Superior temporal gyrus (tissue), 1 donor: Measurements from ENCODE around the gene TSPAN11.

Source experiments
- DNase-seq: peaks from one replicate; pipeline ENCODE4 v3.0.0-alpha.2; 2016; ENCODE audit errors: extremely low spot score

Gene TSPAN11

GRCh38 chr12:30959778-30960177 lies 33.2 kb downstream of the TSPAN11 start:
- no peak for DNase-seq

DNA sequence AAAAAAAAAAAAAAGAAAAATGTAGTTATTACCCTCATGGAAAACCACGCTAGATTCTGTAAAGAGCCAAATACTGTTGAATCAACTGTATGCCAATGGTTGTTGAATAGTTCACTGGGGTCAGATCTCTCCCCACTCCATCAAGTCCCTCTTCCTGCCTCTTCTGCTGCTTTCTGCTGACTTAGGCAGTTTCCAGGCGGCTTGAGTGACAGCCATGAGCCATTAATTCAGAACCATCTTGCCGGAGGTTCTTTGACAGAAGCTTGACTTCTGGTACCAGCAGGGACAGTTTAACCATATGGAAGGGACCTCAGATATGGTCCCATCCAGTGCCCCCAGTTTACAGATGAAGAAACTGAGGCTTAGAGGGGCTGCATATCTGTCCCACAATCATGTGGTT lies 34.5 kb downstream of the TSPAN11 start:
- no peak for DNase-seq

GRCh38 chr12:30962047-30962446 lies 35.5 kb downstream of the TSPAN11 start:
- DNase-seq, result no peak

DNA sequence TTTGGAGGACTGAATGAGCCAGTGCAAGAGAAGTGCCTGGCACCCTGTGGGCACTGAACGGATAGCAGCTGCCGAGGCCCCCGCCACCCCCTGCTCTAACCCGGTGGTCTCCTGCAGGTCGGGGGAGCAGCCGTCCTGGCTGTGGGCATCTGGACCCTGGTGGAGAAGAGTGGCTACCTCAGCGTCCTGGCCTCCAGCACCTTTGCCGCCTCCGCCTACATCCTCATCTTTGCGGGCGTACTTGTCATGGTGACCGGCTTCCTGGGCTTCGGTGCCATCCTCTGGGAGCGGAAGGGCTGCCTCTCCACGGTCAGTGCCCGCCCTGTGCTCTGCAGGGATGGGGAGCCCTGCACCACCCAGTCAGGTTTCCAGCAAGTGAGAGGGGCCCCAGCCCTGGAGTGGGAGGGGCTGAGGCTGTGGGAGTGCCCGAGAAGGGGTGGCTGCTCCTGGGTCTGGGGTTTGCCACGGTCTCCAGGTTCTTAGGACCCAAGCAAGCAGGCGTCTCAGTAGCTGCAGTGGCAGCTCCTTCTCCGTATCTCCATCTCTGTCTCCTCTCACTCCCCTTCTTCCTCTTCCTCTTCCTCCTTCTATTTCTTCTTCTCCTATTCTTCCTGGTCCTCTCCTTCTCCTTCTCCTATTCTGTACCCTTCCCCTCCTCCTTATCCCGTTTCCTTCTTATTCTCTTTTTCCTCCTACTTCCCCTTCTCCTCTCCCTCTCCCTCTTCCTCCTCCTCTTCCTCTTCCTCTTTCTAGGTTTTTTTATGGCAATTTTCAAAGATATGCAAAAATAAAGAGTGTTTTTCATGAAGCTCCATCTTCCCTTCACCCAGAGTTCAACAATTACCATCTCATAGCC lies 37.4 kb downstream of the TSPAN11 start:
- DNase-seq, result no peak

DNA sequence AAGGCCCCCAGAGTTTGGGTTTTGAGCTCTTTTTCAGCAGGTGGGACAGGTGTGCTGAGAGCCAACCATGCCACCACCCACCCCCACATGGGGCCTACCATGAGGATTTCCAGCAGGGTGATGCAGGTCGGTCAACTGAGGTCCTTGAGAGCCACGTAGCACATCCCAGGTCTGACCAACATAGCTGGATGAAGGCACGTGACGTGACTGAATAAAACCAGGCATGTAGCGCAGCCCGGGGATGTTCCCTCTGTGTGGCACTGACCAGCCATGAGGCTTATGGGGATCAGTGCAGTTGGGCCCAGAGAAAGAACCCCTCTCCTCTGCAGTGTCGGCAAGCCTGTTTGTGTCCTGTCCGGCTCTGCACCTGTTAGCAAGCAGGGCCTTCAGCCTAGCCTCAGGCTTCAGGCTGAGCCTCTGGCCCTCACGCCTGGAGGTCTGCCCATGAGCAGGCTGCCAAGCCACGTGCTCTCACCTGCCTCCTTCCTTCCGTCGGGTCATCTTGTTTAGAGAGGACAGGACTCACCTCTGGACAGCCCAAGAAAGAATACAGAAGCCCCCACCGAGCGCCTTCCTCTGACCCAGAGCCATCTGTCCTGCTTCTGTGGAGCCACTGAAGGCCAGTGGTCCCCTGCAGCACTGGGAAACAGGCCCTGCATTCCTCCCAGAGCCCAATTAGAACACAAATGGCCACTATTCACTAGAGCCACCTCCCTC lies 38.5 kb downstream of the TSPAN11 start:
- no peak for DNase-seq

GRCh38 chr12:30965613-30965985 lies 39.1 kb downstream of the TSPAN11 start:
- no peak for DNase-seq

GRCh38 chr12:30967026-30967425 lies 40.5 kb downstream of the TSPAN11 start:
- no peak for DNase-seq

DNA sequence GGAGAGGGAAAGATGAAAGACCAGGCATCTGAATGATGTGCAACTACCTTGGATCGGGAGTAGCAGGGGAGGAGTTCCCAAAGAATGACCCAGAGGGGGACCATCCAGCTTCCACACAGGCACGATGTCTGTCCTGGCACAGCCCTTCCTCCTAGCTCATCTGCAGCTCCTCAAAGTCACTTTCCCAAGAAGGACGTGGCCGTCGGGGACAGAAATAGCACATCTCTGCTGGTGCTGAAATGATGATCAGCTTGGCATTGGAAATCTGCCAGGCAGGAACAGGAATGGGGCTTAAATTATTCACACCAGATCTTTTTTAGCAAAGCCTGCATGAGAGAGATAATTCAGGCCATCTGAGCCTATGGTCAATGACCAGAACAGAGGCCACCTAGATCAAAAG lies 41.7 kb downstream of the TSPAN11 start:
- DNase-seq, result no peak

DNA sequence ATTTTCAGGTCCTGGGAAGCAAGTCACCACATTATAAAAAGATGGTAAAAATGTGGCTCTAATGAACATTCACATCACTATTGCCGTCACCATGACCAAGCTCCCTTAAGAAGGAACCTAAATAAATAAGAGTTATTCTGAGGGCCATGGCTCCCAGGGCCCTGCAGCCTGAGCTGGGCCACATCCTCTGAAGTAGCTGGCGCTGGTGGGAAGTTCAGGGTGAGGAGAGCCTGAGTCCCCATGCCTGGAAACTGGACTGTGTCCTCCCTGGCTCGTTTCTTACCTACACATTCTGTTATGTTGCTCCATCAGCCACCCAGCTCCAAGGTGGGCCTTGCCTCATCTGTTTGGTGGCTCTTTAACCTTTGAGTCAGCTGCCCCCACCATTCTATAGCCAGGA lies 42.5 kb downstream of the TSPAN11 start:
- no peak for DNase-seq

DNA sequence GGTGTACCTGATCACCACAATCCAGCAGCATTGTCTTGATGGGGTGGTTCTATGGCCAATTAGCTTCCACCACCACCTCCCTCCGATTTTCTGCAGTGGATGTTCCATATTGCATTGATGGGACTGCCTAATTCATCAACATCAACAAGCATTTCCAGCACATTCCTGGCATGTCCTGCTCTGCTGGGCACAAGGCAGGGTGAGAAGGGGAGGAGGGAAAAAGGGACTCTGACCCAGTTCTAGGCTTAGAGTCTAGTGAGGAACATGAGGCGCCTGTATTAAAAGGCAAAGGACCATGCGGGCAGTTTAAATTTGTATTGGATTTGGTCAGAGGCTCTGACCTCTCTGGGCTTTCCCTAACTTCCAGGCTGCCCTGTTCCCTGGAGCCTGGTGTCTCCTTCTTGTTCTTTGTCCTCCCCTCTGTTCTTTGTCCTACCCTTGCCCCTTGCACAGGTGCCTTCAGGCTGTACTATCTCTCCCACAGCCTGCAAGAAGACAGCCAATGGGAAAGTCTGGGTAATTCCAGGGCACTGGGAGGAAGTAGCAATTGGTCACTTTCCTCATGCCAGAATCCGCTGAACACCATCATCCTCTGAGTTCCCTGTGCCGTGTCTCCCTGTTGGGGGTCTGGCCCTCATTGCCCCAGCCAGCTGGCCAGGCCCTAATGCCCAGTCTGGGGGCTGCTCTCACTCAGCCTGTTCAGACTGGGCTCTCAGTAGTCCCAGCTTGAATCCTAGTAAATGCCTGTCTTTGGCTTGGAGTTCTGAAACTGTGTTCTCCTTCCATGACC lies 43.3 kb downstream of the TSPAN11 start:
- no peak for DNase-seq

GRCh38 chr12:30970559-30971197 lies 44.1 kb downstream of the TSPAN11 start:
- no peak for DNase-seq

GRCh38 chr12:30972035-30972434 lies 45.5 kb downstream of the TSPAN11 start:
- DNase-seq, result no peak

DNA sequence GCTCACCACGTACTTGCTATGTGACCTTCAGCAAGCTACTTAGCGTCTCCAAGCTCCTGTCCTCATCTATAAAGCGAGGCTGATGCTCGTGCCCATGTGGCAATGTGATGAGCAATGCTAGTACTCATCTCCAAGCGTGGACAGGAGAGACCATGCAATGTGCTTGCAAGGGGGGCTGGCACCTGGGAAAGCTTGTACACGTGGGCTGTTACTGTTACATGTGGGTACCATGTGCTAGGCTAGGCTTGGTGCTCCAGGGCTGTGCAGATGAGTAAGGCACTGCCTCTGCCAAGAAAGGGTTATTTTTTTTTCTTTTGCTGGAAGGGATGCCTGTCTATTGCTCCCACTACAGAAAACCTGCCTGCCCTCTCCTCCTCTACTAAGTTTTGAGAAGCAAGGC lies 46.6 kb downstream of the TSPAN11 start:
- DNase-seq, result peak; percentile 54

GRCh38 chr12:30973830-30974229 lies 47.3 kb downstream of the TSPAN11 start:
- no peak for DNase-seq

- DNase-seq, result no peak
Observed at GRCh38 chr12:30974746-30975500, 48.4 kb downstream of the TSPAN11 start.

DNA sequence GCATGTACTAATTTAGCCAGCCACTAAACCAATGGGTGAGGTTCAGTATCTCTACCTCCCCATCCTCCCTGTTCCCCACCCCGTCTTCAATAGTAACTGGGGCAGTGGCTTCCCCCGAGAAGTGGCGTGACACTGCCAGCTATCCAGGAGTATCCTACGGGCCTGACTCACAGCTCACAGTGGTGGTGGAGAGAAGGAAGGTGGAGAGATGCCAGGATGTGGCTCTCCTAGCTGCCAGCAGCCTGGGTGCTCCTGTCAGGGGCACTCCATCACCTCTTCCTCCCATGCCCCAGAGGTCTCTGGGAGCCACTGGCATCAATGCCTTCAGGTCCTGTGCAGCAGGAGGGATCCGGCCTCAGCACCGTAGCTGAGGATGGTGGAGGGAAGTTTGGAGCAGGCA lies 49.0 kb downstream of the TSPAN11 start:
- no peak for DNase-seq

GRCh38 chr12:30976206-30976605 lies 49.7 kb downstream of the TSPAN11 start:
- DNase-seq, result no peak

DNA sequence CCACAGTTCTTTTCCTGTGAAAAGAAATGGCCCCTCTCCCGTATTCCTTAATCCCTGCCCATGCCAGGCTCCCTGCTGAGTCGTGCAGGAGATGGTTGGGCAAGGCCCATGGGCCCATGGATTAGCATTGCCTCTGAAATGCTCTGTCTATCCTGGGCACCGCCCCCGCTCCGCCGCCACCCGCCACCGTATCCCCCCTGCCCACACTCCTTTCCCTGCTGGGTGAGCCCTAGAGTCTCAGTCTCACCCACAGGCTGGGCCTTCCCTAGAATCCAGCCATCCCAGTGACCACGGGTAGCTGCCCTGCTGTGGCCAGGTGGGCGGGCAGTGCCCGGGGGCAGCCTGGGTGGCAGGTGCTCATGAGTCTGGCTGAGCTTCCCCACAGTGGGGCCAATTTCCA lies 50.6 kb downstream of the TSPAN11 start:
- no peak for DNase-seq

DNA sequence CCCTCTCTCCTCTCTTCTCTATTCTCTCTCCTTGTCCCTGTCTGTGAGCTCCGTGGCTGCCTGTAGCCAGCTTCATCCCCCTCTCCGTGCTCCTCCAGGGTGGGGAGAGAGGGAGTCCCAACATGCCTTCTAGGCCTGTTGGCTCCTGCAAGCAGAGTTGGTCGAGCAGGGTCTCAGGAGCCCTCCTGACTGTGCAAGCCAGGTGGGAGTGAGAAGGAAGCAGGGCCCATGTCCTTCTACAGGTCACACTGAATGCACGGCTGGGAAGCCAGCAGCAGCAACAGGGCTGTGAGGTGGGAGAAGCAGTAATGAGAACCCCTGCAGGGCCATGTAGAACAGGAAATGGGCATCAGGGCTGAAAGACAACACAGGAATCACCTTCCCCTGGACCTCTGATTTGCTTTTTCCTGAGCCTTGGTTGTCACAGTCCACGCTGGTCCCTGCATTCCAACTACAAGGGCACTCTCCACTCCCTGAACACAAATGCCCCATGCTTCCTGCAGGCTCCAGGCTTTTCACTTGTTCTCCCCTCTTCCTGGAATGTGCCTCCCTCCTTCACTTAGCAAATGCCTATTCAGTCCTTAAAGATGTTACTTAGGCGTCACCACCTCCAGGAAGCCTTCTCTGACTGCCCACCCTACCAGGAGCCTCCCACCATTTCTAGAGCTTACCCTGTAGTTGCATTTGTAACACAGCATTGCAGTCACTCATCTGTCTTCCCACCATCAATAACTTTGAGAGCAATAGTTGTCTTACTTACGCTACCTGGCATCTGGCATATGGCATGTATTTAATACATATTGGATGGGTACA lies 51.2 kb downstream of the TSPAN11 start:
- no peak for DNase-seq

GRCh38 chr12:30978639-30979038 lies 52.1 kb downstream of the TSPAN11 start:
- DNase-seq, result no peak
